ENCODE results near the gene DPP4. TPM values are rescaled to one million over a fixed set of nuclear protein-coding genes. Genes with fewer than 3 reads are reported as not detected.
A peak's percentile ranks its signal among the peaks of the same experiment; 100 is the strongest.

Gene DPP4
- 10 to 100 TPM in 3 of 9 donors, 1 to 10 TPM in 6; 5.6 to 16.1 (median 8.6) TPM for total RNA-seq
- polyA plus RNA-seq: 1 to 10 TPM; 3.4 TPM
- long read RNA-seq, donor 1, transcript DPP4-201 (26 exons, 3,904 nt): major isoform, 5 of 20 reads
- long read RNA-seq, donor 1, partial matches to known transcripts: 3 of 20 reads
- long read RNA-seq, donor 1, other reads (novel, unspliced or antisense): 12 of 20 reads
- long read RNA-seq, donor 2, transcript DPP4-201 (26 exons, 3,904 nt): major isoform, 8 of 18 reads
- long read RNA-seq, donor 2, partial matches to known transcripts: 1 of 18 reads
- long read RNA-seq, donor 2, other reads (novel, unspliced or antisense): 9 of 18 reads
- long read RNA-seq, donor 3, partial matches to known transcripts: 0 of 14 reads
- long read RNA-seq, donor 3, other reads (novel, unspliced or antisense): 13 of 14 reads

DNA sequence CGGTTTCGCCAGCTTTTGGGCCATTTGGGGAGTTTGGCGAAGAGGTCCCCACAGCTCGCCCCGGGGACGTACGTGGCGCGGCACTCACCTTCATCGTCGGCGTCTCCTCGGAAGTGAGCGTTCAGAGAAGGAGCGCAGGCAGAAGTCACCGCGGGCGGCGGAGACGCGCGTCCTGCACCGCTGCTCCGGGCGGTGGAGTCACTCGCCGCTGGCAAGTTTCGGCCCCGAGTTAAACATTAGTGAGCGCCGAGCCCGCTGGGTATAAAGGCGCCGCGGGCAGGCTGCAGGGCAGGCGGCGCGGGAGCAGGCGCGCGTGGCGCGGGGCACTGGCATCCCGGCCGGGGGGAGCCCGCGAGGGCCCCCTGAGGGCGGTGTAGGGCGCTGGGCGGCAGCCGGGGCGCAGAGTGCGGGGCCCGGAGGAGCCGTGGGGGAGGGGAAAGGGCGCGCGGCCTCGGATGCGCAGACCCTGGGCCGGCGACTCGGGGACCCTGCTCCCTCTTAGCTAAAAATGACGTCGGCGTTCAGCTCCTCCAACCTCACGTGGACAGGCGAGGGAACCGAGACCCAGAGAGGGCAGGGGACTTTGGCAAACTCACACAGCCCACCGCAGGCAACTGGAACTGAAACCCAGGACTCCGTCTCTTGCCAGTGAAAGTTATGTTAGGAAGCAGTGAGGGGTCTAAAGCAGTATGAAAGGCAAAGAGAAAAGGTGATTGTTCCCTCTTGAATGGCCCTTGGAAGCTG is at the start of gene DPP4:
DPP4 (minus strand) TSS at position 328 of the 744 bp plus-strand sequence; CDS start at position 94, 234 bp downstream.
- WGBS, 4 donors: 1 to 3% (median 2%) methylated on average over 9 to 71 of the region's 71 CpGs
- intact Hi-C loops (cut with DNase I): loop anchor here in 7 of 10 donors (5.0 to 10.0 kb wide), 5 partner anchors 38 to 62 kb away; no protein-coding TSS in a partner anchor
- TF ChIP-seq POLR2A (IDR thresholded peaks at IDR 0.05): no peak
- TF ChIP-seq, protein P1, sequence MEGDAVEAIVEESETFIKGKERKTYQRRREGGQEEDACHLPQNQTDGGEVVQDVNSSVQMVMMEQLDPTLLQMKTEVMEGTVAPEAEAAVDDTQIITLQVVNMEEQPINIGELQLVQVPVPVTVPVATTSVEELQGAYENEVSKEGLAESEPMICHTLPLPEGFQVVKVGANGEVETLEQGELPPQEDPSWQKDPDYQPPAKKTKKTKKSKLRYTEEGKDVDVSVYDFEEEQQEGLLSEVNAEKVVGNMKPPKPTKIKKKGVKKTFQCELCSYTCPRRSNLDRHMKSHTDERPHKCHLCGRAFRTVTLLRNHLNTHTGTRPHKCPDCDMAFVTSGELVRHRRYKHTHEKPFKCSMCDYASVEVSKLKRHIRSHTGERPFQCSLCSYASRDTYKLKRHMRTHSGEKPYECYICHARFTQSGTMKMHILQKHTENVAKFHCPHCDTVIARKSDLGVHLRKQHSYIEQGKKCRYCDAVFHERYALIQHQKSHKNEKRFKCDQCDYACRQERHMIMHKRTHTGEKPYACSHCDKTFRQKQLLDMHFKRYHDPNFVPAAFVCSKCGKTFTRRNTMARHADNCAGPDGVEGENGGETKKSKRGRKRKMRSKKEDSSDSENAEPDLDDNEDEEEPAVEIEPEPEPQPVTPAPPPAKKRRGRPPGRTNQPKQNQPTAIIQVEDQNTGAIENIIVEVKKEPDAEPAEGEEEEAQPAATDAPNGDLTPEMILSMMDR (IDR thresholded peaks at IDR 0.05): peak in 4 of 12 donors; percentile 6 to 8 (median 7)
- Histone ChIP-seq H3K4me3 (peak within 1 kb of the TSS; percentile 54 to 80 (median 68)), H3K4me1 (peaks cover 4 to 59% (median 34%) of the 10 kb centered on the region in 12 donors), H3K9me3 (peaks cover 0 to 10% (median 4%) of the 10 kb centered on the region in 12 donors), H3K27ac (peak within 1 kb of the TSS in 11 of 12 donors; percentile 28 to 78 (median 64)), H3K36me3 (no peaks in the 10 kb centered on the region), H3K27me3 (peaks cover 0 to 4% (median 0%) of the 10 kb centered on the region in 9 donors)
- DNase-seq (peak; percentile 30 to 73 (median 38)), ATAC-seq (peak; percentile 27 to 78 (median 64))

DNA sequence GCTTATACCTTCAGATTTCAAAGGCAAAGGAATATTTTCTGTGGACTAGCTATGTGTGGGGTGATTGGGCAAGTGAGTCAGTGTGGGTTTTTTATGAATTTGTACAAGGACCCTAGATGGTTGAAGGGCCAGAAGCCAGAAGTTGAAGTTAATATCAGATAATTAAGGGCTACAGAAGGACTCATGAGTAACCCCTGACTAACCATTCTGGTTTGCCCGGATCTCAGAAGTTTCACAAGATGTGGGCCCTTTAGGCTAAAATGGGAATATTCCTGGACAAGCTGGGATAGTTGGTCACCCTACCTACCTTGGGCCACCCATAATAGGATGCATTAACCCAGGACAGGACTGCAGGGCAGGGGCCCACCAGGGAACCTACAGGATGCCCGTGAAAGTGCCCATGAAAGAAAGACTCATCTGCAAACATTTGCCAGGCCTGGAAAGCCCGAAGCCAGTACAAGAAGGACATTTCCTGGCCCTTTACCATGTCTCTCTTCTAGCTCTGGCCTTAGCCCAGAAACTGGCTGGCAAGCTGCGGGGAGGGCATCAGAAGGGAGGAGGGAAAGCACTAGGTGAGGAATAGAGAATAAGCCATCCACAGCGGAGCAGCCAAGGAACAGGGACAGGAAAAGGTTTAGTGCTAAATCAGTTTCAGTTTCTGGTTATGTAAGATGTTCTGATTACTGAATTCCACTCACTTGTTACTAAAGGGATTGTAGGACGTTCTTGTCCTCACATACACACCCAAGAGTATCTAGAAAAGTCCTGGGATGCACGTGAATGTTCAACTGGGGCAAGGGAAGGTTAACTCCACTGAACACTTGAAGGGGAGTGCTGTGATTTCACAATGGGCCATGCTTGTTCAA is 44.4 kb upstream of the DPP4 start:
- Histone ChIP-seq H3K4me1 (peaks cover 0 to 29% (median 17%) of the 10 kb centered on the region in 12 donors), H3K27ac (peak overlapping the region in 11 of 12 donors; percentile 7 to 60 (median 28)), H3K36me3 (no peaks in the 10 kb centered on the region), H3K27me3 (no peaks in the 10 kb centered on the region), H3K9me3 (peaks cover 0 to 7% (median 0%) of the 10 kb centered on the region in 12 donors), H3K4me3 (no peak overlapping the region)
- no peak for TF ChIP-seq POLR2A (IDR thresholded peaks at IDR 0.05)
- TF ChIP-seq, protein P1 (IDR thresholded peaks at IDR 0.05): no peak
- 16 to 34% (median 28%) methylated on average over 7 of the region's 7 CpGs for WGBS, 4 donors
- intact Hi-C loops (cut with DNase I): loop anchor here in 5 of 10 donors (5.0 to 10.0 kb wide), 2 partner anchors 46 to 54 kb away; partner anchors contain the start of gene DPP4 (in 4 of the 5)
- peak; percentile 74 to 85 (median 78) for ATAC-seq
- DNase-seq: peak in 4 of 5 donors; percentile 19 to 56 (median 44)

GRCh38 chr2:162116352-162116751 is 42.3 kb upstream of the DPP4 start:
- no peak for ATAC-seq
- no peak overlapping the region for H3K4me3 ChIP-seq
- DNase-seq: no peak
- H3K27me3 ChIP-seq: no peaks in the 10 kb centered on the region
- no peak overlapping the region for H3K27ac ChIP-seq
- TF ChIP-seq, protein P1 (IDR thresholded peaks at IDR 0.05): no peak
- TF ChIP-seq POLR2A (IDR thresholded peaks at IDR 0.05): no peak
- intact Hi-C loops (cut with DNase I): loop anchor here in 5 of 10 donors (5.0 to 10.0 kb wide), 2 partner anchors 44 to 52 kb away; partner anchors contain the start of gene DPP4 (in 4 of the 5)
- H3K4me1 ChIP-seq: peaks cover 0 to 40% (median 20%) of the 10 kb centered on the region in 12 donors
- no peaks in the 10 kb centered on the region for H3K36me3 ChIP-seq
- peaks cover 0 to 7% (median 0%) of the 10 kb centered on the region in 12 donors for H3K9me3 ChIP-seq
